ENCODE measurements around the gene SUMO3. TPM values are rescaled to one million over a fixed set of nuclear protein-coding genes. Genes with fewer than 3 reads are reported as not detected.

Gene SUMO3
- total RNA-seq, 1 donor from 2014 or later: 66.0 TPM

DNA sequence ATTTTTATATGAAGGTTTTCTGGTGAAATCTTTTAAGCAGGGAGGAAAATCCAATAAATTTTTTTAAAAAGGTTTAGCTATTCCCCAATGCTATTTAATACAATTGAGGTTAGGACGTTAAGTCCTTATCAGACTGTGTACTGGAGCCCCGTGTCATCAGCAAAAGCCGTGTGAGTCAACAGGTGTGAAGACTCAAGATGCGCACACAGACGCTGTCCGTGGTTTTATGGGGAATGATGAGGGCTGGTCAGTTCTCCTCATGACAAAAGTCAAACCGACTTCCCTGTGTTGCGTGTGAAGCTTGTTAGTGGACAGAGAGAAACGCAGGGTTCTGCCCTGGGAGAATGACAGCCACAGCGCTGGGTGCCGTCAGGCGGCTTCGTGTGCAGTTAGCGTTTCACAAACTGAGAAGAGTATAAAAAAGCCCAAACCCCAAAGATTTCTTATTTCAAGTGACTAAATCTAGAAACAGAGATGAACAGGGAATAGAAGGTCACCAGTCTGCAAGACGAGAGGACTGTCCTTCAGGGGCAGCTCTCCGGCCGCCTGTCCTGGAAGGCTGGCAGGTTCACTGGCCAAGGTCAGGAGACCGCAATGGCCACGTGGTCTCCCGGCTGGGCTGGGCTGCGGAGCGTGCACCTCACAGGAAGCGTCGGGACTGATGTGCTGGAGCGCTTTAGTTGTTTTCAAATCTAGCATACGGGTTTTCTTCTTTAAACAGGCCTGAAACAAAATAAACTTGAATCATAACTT, 33.2 kb upstream of the SUMO3 start:
- CTCF ChIA-PET: no interaction called here
- H3K27ac Mint-ChIP-seq: no peak overlapping the region
- intact Hi-C loops (cut with micrococcal nuclease): no loop called here
- H3K4me3 Mint-ChIP-seq: no peak overlapping the region
- DNase-seq (no peak), ATAC-seq (ENCODE audit: low read depth) (no peak)
- H3K9me3 Mint-ChIP-seq: no peaks in the 10 kb centered on the region
- POLR2A ChIA-PET: no interaction called here
- H3K27me3 Mint-ChIP-seq: no peaks in the 10 kb centered on the region
- TF ChIP-seq, protein P1, sequence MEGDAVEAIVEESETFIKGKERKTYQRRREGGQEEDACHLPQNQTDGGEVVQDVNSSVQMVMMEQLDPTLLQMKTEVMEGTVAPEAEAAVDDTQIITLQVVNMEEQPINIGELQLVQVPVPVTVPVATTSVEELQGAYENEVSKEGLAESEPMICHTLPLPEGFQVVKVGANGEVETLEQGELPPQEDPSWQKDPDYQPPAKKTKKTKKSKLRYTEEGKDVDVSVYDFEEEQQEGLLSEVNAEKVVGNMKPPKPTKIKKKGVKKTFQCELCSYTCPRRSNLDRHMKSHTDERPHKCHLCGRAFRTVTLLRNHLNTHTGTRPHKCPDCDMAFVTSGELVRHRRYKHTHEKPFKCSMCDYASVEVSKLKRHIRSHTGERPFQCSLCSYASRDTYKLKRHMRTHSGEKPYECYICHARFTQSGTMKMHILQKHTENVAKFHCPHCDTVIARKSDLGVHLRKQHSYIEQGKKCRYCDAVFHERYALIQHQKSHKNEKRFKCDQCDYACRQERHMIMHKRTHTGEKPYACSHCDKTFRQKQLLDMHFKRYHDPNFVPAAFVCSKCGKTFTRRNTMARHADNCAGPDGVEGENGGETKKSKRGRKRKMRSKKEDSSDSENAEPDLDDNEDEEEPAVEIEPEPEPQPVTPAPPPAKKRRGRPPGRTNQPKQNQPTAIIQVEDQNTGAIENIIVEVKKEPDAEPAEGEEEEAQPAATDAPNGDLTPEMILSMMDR (IDR thresholded peaks at IDR 0.05): no peak
- H3K36me3 Mint-ChIP-seq (ENCODE audit: low read depth): peaks cover 73% of the 10 kb centered on the region
- peaks cover 16% of the 10 kb centered on the region for H3K4me1 Mint-ChIP-seq

DNA sequence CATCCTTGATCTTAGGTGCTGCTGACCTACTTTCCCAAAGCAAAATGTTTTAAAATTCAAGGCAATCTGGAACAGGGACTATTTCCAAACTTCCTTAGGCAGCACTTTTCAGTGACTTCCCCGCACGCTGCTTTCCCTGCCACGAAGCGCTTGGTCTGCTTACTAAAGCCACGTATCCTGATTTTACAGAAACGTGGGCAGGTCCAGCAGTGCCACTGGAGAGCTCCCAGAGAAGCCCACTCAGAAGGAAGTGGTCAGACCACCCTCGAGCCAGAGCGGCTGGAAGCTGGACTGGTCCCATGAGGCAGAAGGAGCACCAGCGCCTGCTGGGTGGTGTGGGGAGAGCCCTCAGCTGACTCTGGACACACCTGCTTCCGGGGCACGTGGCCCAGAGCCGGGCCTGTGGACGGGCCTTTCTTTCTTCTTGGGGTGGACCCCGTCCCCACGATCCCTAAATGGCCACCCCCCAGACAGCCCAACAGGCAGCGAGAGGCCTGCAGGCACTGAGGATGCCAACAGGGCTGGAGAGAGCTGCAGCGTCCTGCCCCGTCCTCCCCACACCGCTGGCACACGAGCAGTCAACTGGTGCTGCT, 32.4 kb upstream of the SUMO3 start:
- peaks cover 65% of the 10 kb centered on the region for H3K36me3 Mint-ChIP-seq (ENCODE audit: low read depth)
- ChIA-PET CTCF (no interaction called here), POLR2A (no interaction called here)
- no peaks in the 10 kb centered on the region for H3K9me3 Mint-ChIP-seq
- ATAC-seq (ENCODE audit: low read depth) (no peak), DNase-seq (no peak)
- TF ChIP-seq, protein P1 (IDR thresholded peaks at IDR 0.05): no peak
- intact Hi-C loops (cut with micrococcal nuclease): no loop called here
- H3K27ac Mint-ChIP-seq: no peak overlapping the region
- no peaks in the 10 kb centered on the region for H3K27me3 Mint-ChIP-seq
- H3K4me1 Mint-ChIP-seq: peaks cover 21% of the 10 kb centered on the region
- no peak overlapping the region for H3K4me3 Mint-ChIP-seq

DNA sequence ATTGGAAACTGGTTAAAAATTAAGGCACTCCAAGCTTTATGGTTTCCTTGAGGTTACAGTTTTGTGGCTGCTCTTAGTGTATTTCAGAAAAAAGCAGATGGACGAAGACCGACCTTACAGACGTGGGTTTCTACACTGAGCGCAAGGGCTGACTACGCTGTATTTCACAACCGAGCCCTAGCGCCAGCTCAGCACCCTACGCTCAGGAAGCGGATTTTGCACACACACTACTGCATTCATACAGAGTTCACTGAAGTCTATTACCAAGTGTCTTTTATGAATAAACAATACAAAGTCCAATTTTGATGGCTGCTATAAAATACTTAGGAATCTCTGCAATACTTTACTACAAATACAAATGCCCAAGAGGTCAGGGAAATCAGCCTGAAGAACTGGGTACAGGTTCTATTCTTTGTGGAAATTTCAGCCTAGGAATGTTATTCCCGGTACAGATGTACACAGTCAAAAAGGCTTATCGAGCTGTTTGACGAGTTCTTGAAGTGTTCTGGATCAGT, 31.8 kb upstream of the SUMO3 start:
- CTCF ChIA-PET: no interaction called here
- Mint-ChIP-seq H3K4me1 (peaks cover 18% of the 10 kb centered on the region), H3K36me3 (ENCODE audit: low read depth) (peaks cover 59% of the 10 kb centered on the region), H3K27ac (no peak overlapping the region), H3K27me3 (peaks cover 4% of the 10 kb centered on the region), H3K4me3 (no peak overlapping the region), H3K9me3 (no peaks in the 10 kb centered on the region)
- TF ChIP-seq, protein P1 (IDR thresholded peaks at IDR 0.05): no peak
- POLR2A ChIA-PET: no interaction called here
- no peak for ATAC-seq (ENCODE audit: low read depth)
- no peak for DNase-seq
- intact Hi-C loops (cut with micrococcal nuclease): no loop called here

DNA sequence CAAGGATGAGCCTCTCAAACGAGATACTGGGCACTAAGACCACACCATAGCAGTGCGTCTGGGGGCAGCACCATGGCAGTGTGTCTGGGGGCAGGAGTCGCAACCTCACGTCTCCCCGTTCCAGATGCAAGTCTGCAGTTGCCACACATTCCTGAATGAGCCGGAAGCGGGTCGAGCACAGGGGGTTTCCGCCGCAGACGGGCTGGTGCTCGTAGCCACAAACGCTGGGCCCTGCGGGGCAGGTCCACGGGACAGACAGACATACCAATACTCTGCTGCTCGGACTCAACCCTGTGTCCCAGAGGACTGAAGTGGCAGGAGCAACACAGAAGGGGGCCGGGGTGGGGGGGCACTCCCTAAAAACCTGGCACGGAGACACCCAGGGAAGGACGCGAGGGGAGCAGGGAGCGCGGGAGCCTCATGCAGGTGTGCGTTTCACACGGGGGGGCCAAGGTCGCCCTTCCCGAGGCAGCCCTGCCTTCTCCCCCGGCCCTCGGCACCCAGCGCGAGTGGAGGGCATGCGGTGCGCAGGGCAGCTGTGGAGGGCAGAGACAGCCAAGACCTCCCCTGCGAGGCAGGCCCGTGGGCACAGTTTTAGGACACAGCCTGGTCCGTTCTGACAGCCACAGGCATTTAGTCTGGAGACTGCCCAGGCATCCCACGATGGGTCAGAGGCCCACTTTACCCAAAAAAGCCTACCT, 31.1 kb upstream of the SUMO3 start:
- Mint-ChIP-seq H3K4me3 (no peak overlapping the region), H3K4me1 (peaks cover 15% of the 10 kb centered on the region), H3K36me3 (ENCODE audit: low read depth) (peaks cover 52% of the 10 kb centered on the region), H3K27ac (no peak overlapping the region), H3K9me3 (no peaks in the 10 kb centered on the region), H3K27me3 (peaks cover 9% of the 10 kb centered on the region)
- POLR2A ChIA-PET: no interaction called here
- DNase-seq (no peak), ATAC-seq (ENCODE audit: low read depth) (no peak)
- TF ChIP-seq, protein P1 (IDR thresholded peaks at IDR 0.05): no peak
- intact Hi-C loops (cut with micrococcal nuclease): no loop called here
- CTCF ChIA-PET: no interaction called here

All from activated B cell treated with CpG ODN at 0.5 μM for 24 hours (primary cell).